NT2/D1 (cell line): ENCODE measurements around the gene GRK4.

Experiments used
- SUZ12 ChIP-seq: IDR thresholded peaks from 2 replicates; pipeline ENCODE4 v1.6.1; 2011; ENCODE audit not compliant: insufficient read length, insufficient read depth; ENCODE audit errors: extremely low read depth
- YY1 ChIP-seq: IDR thresholded peaks from 2 replicates; pipeline ENCODE4 v1.6.1; 2011; ENCODE audit not compliant: insufficient read length, insufficient read depth
- ZNF274 ChIP-seq: IDR thresholded peaks from 2 replicates; pipeline ENCODE4 v1.6.1; 2011; ENCODE audit warnings: mild to moderate bottlenecking, low read depth, low read length

GRCh38 chr4:2954358-2955185 is 8.8 kb upstream of the GRK4 start:
- TF ChIP-seq ZNF274 = no peak
- TF ChIP-seq SUZ12 = no peak
- TF ChIP-seq YY1 = no peak
